Tongue (tissue), 3 donors: ENCODE results near the gene OR2T11. TPM values are rescaled to one million over a fixed set of nuclear protein-coding genes. Genes with fewer than 3 reads are reported as not detected.
"Not testable (repeated sequence)": the region's sequence is repeated elsewhere in the genome, so short reads cannot be mapped to it uniquely, and the experiment has no call there.

Source experiments
- DNase-seq: peaks from one replicate; pipeline ENCODE4 v3.0.0-alpha.2; 2015
- small RNA-seq: library from RNA; depleted of rRNA; stranded (forward); fragments of <200 nt; gene quantifications from one replicate; pipeline ENCODE3, GENCODE V24; 2014; ENCODE audit warnings: low replicate concordance
- total RNA-seq: library from RNA; depleted of rRNA; stranded (reverse); fragments of >200 nt; gene quantifications from one replicate; pipeline ENCODE4 v1.2.3, GENCODE V29; 2014

Gene OR2T11
- total RNA-seq, 1 donor from 2014 or later = not detected

DNA sequence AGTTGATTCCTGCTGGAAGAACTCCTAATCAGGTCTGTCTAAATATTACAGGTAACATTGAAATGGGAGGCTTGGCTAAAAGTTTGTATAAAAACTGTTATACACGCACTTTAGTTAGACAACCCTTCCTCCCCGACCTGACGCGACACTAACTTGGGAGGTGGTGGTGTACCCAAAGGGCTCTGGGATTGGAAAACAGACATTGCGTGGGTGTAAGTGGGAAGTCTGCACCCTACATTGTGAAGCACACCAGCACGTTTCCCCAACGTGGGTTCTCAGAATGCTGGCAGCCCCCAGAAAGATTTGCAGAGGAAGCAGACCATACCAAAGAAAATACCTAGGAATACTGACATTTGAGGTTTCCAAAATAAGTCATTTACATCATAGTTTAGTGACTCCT, 16.8 kb downstream of the OR2T11 start:
- DNase-seq = no peak

GRCh38 chr1:248613742-248614141, 21.1 kb downstream of the OR2T11 start:
- DNase-seq = no peak

- no peak for DNase-seq
Observed at GRCh38 chr1:248611883-248612414, 22.9 kb downstream of the OR2T11 start.

- DNase-seq = no peak
Observed at GRCh38 chr1:248610301-248610700, 24.6 kb downstream of the OR2T11 start.

DNA sequence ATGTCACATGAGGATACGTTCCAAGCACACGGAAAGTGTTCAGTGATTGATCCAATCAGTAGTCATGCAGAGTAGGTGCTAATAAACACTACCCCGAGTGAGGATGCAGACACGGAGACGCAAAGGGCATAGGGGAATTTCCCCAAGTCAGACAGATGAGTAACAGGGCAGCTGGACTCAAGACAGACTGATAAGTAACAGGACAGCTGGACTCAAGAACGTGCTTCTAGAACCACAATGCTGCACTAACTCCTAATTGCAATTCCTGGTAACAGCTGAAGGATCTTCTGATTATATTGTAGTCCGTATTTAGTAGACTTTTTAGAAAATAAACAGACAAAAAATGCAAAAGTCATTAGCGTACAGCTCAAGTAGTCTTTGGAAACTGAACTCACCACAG, 35.5 kb downstream of the OR2T11 start:
- no peak for DNase-seq

DNA sequence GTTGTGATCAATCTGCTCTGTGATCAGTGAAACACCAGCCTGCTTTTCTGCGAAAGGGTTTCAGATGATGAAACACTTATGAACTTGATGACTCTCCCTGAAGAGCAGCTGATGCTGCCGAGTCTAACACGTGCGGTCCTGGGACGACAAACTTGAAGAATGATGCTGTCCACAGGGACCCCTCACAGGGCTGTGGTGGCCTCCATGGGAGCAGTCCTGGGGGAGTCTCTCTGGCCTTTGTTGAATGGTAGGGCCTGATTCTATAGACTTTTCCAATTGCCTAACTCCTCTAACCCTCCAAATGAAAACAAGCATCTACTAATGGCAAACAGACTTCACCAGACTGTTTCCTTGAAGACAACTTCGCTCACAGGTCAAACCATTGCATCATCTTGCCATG, 37.3 kb downstream of the OR2T11 start, which contains the start of gene OR2T10:
Gene OR2T10 (minus strand): TSS at position 112 of the 400 bp plus-strand sequence. CDS start 3,932 bp downstream, outside the sequence.
- DNase-seq = no peak

DNA sequence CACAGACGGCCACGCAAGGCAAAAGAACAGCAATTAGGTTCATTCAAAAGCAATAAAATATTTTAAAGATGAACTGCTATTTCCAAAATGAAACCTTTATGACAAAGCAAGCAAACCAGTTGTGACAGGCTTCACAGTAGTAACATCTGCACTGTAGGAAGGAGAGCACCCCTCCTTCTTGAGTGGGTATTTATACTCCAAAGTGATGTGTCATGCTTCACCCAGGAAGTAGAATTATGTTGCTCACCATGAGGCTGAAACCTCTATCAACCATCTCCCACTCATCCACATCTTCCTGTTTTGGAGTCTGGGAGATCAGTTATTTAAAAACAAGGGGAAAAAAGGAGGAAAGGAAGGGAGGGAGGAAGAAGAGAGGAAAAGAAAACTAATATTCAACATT, 38.3 kb downstream of the OR2T11 start:
- DNase-seq = no peak

GRCh38 chr1:248593226-248593625, 41.7 kb downstream of the OR2T11 start:
- DNase-seq = no peak

GRCh38 chr1:248592655-248593054, 42.2 kb downstream of the OR2T11 start:
- DNase-seq = no peak

DNA sequence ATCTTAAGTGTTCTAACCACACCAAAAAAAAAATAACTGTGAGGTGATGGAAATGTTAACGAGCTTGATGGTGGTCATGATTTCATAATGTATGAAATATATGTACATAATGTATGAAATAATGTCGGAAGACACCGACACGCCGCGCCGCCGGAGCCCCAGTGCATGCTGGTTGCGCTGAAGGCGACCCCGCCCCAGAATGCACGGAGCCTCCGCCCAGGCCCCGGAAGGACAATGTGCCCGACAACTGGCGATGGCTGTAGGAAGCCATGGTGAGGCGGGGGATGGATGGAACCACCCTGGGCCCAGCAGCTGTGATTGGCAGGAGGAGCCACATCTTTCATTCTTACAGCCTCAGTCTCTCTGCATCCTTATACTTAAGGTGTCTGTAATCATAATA, 44.8 kb downstream of the OR2T11 start:
- no peak for DNase-seq

GRCh38 chr1:248589334-248589733, 45.6 kb downstream of the OR2T11 start:
- no peak for DNase-seq

DNA sequence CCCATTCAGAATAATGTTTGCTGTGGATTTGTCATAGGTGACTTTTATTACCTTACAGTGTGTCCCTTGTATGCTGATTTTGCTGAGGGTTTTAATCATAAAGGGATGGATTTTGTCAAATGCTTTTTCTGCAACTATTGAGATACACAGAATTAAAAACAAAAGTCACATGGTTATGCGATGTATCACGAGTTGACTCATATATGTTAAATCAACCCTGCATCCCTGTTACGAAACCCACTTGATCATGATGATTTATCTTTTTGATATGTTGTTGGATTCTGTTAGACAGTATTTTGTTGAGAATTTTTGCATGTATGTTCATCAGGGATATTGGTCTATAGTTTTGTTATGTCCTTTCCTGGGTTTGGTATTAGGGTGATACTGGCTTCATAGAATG, 49.6 kb downstream of the OR2T11 start:
- DNase-seq = no peak

GRCh38 chr1:248576260-248576980, 58.5 kb downstream of the OR2T11 start:
- DNase-seq = no peak

GRCh38 chr1:248574657-248575056, 60.2 kb downstream of the OR2T11 start, which contains the start of gene OR2T34:
Gene OR2T34, minus strand, starts transcription at chr1:248574757. Its CDS starts 0 bp downstream, at chr1:248574757.
- DNase-seq = not testable (repeated sequence)

DNA sequence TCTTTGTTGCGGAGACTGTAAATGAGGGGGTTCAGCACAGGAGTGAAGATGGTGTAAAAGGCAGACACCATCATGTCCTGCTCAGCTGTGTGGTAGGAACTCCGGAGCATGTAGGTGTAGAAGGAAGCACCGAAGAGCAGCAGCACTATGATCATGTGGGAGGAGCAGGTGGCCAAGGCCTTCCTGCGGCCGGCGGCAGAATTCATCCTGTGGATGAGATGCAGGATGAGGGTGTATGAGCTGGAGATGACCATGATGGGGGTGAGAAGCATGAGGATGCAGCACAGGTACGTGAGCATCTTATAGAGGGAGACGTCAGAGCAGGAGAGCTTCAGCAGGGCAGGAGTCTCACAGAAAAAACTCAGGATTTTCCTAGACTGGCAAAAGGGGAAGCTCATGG, 61.0 kb downstream of the OR2T11 start:
- not testable (repeated sequence) for DNase-seq

Small RNA genes lying within 50 kb of the gene (small RNA-seq; reads per million reads assigned to genes)
- not detected for gene RF00019

Other genes starting within 250 kb of the OR2T11 start
- not detected for gene OR2T1, start 232.0 kb downstream of the OR2T11 start, total RNA-seq
- not detected for gene OR2T2, start 189.5 kb downstream of the OR2T11 start, total RNA-seq
- gene OR2T3, start 161.7 kb downstream of the OR2T11 start, total RNA-seq = not detected
- gene OR2T5, start 146.5 kb downstream of the OR2T11 start, total RNA-seq = not detected
- gene OR2G6, start 127.0 kb downstream of the OR2T11 start, total RNA-seq = not detected
- gene OR2T29, start 72.3 kb downstream of the OR2T11 start, total RNA-seq = not detected
- not detected for gene OR2T34, start 60.3 kb downstream of the OR2T11 start, total RNA-seq
- not detected for gene OR2T10, start 37.4 kb downstream of the OR2T11 start, total RNA-seq
- not detected for gene OR2T35, start 10.2 kb upstream of the OR2T11 start, total RNA-seq
- not detected for gene OR2T27, start 20.4 kb upstream of the OR2T11 start, total RNA-seq
- gene OR14I1, start 67.7 kb upstream of the OR2T11 start, total RNA-seq = not detected
- gene LYPD8, start 120.7 kb upstream of the OR2T11 start, total RNA-seq = not detected
- gene SH3BP5L, start 190.8 kb upstream of the OR2T11 start, total RNA-seq = 20.9 TPM
- 33.4 TPM for gene ZNF672, start 203.1 kb upstream of the OR2T11 start, total RNA-seq
- 34.9 TPM for gene ZNF692, start 224.0 kb upstream of the OR2T11 start, total RNA-seq